Dedifferentiated amniotic fluid mesenchymal stem cell (primary cell): Measurements from ENCODE around the gene NFU1.

Source experiments
- DNase-seq: peaks from one replicate; pipeline ENCODE4 v3.0.0-alpha.2; 2016; ENCODE audit errors: extremely low spot score

Gene NFU1

DNA sequence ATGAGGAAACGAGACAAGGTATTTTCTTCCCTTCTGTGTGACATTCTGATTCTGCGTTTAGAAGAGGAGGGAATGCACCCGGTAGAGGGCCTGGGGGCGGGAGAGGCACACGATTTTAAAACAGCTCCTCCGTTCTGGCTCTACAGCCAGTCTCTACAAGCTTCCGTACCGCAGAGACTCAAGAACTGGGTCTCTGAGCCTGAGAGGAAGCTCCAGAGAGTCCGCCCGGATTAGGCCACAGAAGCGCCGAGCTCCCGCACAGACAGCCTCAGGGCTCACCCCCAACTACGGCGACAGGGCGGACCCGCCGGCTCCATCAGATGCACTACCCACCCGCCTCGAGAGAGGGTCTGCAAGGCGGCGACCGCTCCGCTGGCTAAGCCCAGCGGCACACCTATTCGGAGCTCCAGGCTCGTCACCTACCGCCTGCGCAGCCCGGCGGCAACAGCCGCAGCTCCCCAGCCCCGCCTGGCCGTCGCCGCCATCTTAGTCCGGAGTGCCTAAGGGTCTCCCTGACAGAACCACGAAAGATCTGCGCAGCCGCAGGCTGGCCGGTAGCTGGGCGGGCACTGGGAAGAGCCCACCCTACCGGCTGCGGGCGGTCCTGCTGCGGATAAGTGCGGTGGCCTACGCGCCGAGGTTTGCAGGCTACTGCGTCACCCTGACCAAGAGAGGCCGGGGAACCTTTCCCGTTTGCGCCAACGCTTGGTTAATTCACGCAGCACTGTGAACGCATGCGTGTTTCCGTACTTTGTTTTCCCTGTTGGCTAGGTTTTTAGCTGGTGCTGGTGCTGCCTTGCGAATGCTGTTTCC lies at the start of gene NFU1:
Gene NFU1, minus strand, starts transcription at position 498 of the 813 bp plus-strand sequence. Its CDS starts 13 bp downstream, at position 485.
- peak; percentile 95 for DNase-seq

DNA sequence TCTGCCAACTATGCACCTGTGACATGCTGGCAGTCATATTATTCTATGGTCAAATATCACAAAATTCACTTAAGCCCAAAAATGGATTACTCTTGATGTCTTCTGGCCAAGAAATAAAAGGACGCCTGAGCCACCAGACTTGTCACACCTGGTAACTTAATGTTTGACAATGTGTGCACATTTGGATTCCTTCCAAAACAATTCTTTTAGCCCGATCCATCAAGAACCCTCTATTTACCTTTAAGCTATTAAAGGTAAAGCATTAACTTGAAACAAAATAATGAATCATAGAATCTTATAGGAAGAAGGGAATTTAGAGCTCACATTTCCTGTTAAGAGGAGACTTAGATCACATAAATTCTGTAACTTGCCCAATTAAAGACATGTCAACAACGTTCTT lies 46.5 kb upstream of the NFU1 start:
- no peak for DNase-seq

DNA sequence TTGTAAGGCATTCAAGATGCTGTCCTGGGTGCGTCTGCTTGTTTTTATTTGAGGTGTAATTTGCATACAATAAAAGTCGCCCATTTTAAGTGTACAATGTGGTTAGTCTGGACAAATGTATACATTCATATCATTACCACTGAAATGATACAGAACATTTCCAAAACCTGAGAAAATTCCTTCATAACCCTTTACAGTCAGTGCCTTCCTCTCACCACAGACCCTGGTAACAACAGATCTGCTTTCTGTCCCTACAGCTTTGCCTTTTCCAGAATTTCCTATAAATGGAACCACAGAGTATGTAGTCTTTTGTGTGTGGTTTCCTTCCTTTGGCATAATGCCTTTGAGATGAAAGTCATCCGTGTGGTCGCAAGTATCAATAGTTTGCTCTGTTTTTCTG lies 45.8 kb upstream of the NFU1 start:
- no peak for DNase-seq

DNA sequence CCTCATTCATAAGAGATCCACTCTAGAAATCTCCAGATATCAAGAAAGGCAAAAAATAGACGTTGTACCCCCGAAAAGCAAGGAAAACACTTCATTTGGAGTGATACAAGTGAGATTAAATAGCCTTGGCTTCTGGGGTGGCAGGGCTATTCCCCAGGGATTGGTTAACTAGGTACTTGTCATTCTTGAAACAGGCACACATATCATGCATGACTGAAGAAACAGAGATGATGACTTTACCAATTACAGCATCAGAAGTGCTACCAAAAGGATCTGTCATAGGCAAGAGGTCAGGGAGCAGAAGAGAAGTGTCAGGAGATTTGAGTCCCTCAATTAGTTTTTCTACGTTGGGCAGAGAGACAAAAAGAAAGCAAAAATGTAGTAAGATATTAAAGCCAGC lies 45.2 kb upstream of the NFU1 start:
- DNase-seq = no peak

DNA sequence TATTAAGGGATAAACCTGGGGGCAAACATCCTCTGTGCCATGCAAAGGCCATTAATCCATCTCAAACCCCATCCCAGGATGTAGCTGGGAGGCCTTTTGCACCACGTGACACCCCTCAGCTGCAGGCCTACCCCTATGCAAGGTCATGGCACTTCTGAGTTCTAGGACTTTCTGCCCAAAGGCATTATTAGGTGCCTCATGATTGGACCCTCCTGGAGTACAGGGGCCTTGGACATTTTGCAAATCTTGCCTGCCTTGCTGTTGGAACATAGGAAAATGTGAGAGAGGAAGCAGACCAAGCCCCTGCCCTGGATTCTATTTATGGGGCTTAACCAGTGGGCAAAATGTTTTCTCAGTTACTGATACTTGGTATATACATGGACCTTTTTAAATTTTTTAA lies 44.2 kb upstream of the NFU1 start:
- DNase-seq = no peak

GRCh38 chr2:69477627-69478026 lies 40.4 kb upstream of the NFU1 start:
- no peak for DNase-seq

DNA sequence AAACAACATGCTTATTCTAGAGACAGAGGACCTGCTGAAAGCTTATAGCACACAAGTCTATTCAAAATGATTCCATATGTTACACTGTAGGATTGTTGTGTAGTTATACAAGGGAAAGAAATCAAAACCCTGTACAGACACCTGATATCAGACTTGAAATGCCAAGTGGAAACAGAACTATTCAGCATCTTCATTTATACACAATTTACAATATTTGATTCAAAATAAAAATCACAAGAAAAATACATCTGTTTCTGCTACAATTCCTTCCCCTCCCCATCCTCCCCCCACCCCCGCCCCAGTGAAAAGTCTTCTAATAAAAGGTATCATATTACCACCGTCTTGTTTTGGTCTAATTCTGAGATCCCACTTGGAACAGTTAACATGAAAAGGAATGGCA lies 37.5 kb upstream of the NFU1 start:
- DNase-seq = no peak

DNA sequence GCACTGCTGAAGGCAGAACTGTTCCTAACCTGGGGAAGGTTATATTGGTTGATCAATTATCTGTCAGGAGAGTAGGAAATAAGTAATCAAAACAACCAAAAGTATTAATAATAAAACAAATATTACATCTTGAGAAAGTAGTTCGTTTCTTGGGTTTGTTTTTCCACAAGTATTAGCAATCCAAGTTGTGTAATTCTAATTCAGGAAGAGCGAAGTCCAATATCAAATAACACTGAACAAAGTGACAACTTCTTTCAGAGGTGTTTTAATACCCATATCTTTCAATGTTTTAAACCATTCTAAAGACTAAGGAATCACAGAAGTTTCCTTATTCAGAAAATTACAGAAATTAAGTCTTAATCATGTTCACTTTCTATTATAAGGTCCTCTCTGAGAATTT lies 34.6 kb upstream of the NFU1 start:
- no peak for DNase-seq

- DNase-seq = no peak
Observed at GRCh38 chr2:69470911-69471310, 33.7 kb upstream of the NFU1 start.

- no peak for DNase-seq
Observed at GRCh38 chr2:69469784-69470183, 32.5 kb upstream of the NFU1 start.

- DNase-seq = no peak
Observed at GRCh38 chr2:69469375-69469774, 32.1 kb upstream of the NFU1 start.

- no peak for DNase-seq
Observed at GRCh38 chr2:69466728-69467127, 29.5 kb upstream of the NFU1 start.

- DNase-seq = no peak
Observed at GRCh38 chr2:69465513-69466456, 28.6 kb upstream of the NFU1 start.

DNA sequence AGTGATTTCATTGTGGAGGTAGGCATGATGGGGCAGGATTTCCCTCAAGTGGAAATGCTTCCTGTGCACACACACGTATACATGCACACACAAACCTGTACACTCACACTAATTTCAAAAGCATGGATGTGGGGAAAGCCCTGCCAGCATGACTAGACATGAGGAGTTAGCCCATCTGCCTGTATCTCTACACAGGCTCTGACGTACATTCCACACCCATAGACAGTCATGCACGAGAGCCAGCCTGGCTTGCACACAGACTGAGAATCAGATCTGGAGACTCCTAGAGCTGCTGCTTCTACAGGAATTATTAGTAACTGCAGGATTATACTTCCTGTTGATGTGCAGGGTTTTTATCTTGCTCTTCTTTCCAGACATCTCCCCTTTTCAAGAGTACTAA lies 27.3 kb upstream of the NFU1 start:
- DNase-seq = no peak

GRCh38 chr2:69462780-69463179 lies 25.5 kb upstream of the NFU1 start:
- no peak for DNase-seq

GRCh38 chr2:69461404-69461803 lies 24.2 kb upstream of the NFU1 start:
- DNase-seq = no peak

- no peak for DNase-seq
Observed at GRCh38 chr2:69459936-69460335, 22.7 kb upstream of the NFU1 start.

DNA sequence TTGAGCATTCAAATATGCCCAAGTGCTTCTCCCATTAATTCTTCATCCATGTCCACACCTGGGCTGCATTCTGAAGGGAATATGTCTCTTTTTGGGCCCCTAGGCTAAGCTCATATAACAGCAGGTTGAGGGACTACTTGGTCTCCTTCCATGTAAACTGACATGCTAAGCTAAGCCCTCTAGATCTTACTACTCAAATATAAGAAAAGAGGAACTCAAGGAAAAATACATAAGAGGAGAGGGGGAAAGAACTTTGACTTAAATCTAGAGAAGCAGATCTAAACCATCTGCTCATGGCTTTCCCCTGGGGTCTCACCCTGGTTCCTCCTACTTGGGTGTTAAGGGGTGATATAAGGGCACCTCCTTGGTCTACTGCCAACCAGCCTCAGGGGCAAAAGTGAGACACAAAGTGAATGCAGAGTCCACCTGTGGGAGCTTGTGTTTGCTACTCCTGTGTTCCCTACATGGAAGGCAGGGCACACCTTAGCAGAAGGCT lies 19.8 kb upstream of the NFU1 start:
- no peak for DNase-seq

DNA sequence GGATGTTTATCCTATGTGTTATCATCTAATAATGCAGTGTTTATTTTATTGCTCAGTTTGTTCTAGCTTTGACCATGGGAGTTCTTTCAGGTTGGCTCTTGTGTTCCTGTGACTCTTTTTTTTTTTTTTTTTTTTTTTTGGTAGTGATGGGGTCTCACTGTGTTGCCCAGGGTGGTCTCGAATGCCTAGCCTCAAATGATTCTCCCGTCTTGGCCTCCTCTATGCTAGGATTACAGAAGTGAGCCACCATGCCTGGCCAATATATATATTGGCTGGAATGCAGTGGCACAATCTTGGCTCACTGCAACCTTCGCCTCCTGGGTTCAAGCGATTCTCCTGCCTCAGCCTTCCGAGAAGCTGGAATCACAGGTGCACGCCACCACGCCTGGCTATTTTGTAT lies 18.9 kb upstream of the NFU1 start:
- DNase-seq = no peak

GRCh38 chr2:69454976-69455375 lies 17.7 kb upstream of the NFU1 start:
- no peak for DNase-seq

GRCh38 chr2:69453475-69454129 lies 16.4 kb upstream of the NFU1 start:
- DNase-seq = no peak

DNA sequence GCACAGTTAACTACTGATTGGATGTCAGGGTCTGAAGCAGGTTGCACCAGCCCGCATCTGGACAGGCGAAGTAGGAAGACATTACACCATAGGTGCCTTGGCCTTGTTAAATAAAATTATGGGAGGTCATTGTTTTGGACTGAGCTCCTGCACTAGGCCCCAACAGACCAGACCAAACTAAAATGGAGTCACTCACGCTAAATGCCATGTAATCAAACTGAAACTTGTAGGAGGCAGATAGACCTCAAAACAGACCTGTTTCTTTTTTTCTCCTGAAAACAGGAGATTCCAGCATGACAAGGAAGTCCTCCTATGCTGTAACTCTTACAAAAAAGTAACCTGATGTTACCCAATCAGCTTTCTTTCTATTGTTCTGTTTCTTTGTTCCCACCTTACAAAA lies 15.5 kb upstream of the NFU1 start:
- DNase-seq = no peak
